ENCODE measurements around the gene TFIP11.
"Not testable (repeated sequence)": the region's sequence is repeated elsewhere in the genome, so short reads cannot be mapped to it uniquely, and the experiment has no call there.

TFIP11 gene

GRCh38 chr22:26542831-26543230, 30.6 kb upstream of the TFIP11 start:
- no peak for DNase-seq (ENCODE audit: extremely low read depth in 1 of 2, low read depth in 1 of 2)

DNA sequence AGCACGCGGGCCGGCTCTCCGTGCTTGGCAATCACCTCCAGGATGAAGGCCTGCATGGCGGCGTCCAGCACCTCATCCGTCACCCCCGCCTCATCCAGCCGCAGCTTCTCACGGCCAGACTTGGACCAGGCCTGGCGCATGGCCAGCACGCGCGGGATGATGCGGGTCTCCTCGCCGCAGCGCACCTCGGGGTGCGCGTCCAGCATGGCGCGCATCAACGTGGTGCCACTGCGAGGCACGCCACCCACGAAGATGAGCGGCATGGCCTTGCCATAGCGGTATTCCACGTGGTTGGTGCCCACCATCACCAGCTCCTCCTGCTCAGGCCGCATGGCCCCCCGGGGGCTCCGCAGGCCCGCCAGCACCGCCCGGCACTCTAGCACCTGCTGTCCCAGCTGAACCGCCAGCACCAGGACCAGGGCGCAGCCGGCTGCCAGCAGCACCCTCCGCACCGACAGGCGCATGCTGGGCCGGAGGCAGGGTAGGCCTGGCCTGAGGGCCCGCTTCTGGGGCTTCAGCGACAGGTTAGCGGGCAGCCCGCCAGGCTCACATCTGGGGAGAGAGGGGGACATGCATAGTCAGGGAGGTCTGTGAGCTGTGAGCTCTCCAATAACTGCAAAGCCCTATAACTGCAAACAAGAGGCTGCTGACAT, 29.0 kb upstream of the TFIP11 start:
- DNase-seq (ENCODE audit: extremely low read depth in 1 of 2, low read depth in 1 of 2), result no peak

- DNase-seq (ENCODE audit: extremely low read depth in 1 of 2, low read depth in 1 of 2), result no peak
Measured at GRCh38 chr22:26540119-26540518, 27.8 kb upstream of the TFIP11 start.

- no peak for DNase-seq (ENCODE audit: extremely low read depth in 1 of 2, low read depth in 1 of 2)
Measured at GRCh38 chr22:26536762-26537134, 24.5 kb upstream of the TFIP11 start.

DNA sequence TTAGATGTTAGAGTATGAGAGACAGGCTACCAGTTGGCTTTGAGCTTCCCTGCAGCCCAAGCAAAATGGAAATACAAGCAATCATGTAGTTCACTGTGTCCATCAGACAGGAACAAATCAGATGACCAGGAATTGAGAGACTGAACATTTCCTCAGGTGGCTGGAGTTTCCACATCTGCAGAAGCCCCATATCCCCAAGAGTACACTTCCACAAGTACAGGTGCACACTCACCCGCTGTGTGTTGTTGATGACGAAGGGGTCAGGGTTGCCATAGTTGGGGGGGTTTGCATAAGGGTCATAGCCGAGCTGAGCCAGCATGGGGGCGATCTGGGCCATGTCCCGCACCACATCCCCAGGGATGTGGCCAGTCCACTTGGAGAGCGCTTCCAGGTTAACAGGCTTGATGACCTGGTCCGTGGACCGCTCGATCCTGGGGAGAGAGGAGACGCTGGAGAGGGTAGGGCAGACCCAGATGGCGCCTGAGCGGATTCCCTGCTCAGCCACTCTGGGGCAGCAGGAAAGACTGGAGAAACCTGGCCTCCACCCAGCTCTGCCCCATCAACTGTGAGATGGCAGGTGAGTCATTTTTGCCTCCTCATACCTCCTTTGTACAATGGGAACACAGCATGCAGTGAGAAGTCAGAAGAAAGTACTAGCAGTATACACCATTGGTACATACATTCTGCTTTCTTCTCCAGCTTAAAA, 23.9 kb upstream of the TFIP11 start:
- DNase-seq (ENCODE audit: extremely low read depth in 1 of 2, low read depth in 1 of 2), result no peak

DNA sequence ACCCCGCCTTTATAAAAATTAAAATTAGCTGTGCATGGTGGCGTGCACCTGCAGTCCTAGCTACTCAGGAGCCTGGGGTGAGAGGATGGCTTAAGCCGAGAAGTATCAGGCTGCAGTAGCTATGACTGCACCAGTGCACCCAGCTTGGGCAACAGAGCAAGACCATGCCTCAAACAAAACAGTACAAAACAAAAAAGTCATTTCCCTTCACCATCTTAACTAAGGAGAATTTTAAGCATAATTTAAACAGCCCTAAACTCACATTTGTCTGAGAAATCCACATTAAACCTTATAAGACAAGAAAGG, 23.3 kb upstream of the TFIP11 start:
- DNase-seq (ENCODE audit: extremely low read depth in 1 of 2, low read depth in 1 of 2), result no peak

DNA sequence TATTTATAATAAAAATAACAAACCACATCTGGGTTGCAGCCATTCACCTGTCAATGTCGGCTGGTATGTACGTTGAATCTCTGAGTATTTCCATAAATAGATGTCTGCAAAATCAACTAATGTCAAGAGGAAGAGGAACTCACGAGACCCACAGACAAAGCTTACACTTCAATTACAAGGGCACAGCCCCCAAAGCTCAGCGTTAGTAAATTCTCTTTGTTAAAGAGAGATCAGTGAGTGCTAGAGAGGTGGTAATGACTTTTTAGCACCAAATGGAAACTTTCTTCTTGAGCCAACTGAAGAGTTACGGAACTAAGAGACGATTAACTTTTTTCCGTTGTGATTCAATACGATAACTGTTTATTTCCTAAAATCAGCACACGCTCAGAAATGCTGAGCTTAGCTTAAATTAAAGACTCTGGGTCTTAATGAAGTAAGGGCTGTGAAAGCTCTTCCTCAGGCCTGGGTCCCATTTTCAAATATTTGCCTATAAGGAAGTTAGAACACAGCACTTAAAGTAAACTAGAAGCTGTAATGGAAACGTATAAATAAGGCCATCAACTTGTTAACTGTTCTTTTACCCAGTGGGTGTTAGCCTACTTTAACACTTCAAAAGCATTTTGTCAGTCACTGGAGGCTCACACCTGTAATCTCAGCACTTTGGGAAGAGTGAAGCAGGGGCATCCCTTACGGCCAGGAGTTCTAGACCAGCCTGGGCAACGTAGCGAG, 22.8 kb upstream of the TFIP11 start:
- DNase-seq (ENCODE audit: extremely low read depth in 1 of 2, low read depth in 1 of 2), result no peak

- DNase-seq (ENCODE audit: extremely low read depth in 1 of 2, low read depth in 1 of 2), result no peak
Measured at GRCh38 chr22:26534171-26534855, 22.0 kb upstream of the TFIP11 start.

DNA sequence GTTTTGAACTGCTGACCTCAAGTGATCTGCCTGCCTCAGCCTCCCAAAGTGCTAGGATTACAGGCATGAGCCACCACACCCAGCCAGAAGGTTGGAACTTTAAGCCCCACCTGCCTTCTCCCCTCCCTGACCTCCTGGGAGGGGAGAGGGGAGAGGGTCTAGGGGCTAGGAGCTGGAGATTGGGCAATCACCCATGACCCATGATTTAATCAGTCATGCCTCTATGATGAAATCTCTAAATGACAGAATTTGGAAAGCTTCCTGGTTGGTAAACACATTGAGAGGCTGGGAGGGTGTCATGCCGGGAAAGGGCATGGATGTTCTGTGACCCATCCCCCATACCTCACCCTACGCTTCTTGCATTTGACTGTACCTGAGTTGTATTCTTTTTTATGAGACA, 17.1 kb upstream of the TFIP11 start:
- no peak for DNase-seq (ENCODE audit: extremely low read depth in 1 of 2, low read depth in 1 of 2)

- not testable (repeated sequence) for DNase-seq (ENCODE audit: extremely low read depth in 1 of 2, low read depth in 1 of 2)
Measured at GRCh38 chr22:26528518-26528917, 16.2 kb upstream of the TFIP11 start.

DNA sequence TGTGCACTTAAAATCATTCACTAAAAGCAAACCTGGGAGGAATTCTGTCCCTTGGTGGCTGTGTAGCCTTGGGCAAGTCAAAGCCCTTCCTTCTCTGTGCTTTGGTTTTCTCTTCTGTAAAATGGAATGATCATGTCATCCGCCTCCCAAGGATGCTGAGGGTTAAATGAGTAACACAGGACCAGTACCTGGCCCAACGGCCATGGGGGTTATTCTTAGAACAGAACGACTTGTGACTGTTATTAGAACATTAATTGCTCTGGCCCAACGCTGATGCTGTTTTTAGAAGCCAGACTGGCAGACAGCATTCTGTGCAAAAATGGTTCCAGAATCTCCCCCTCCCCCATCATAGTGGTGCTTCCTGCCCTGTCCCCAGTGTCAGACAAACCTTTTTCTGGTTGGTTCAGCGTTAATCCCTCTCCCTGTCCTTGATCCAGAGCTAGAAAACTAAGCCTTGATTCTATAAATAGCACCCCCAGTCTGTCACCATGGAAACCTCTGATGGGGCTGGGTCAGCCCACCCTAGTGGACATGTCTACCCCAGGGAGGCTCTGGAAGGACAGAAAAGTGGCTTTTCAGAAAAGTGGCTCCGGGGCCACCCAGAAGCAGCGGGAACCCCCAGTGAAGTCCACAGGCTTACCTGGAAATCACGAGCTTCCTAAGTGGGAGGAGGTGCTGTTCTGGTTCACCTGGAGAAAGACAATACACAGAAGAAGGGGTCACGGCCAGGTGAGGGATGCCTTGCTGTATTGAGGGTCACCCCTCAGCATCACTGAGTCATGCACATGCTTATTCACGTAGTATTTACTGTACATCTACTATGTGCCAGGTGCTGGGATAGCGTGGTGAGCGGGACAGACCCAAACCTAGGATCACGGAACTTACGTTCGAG, 15.5 kb upstream of the TFIP11 start:
- DNase-seq (ENCODE audit: extremely low read depth in 1 of 2, low read depth in 1 of 2), result no peak

DNA sequence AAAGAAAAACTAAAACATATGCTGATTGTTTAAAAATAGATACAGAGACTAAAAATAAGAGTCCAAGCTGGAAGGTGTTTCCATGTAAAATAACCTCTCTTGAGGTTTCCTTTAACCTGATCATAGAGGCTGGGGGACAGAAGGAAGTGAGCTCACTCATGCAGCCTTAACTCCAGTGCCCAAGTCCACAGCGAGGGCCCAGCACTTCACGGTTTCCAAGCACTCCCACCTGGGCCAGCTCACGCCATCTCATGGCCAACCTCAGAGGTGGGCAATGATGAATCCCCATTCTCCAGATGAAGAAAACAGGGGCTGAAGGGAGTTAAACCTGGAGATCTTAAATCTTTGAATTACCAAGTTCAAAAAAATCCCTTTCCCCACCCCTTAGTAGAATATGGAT, 14.9 kb upstream of the TFIP11 start:
- DNase-seq (ENCODE audit: extremely low read depth in 1 of 2, low read depth in 1 of 2), result no peak

GRCh38 chr22:26525946-26526564, 13.8 kb upstream of the TFIP11 start:
- DNase-seq (ENCODE audit: extremely low read depth in 1 of 2, low read depth in 1 of 2), result no peak

- DNase-seq (ENCODE audit: extremely low read depth in 1 of 2, low read depth in 1 of 2), result no peak
Measured at GRCh38 chr22:26524870-26525269, 12.6 kb upstream of the TFIP11 start.

DNA sequence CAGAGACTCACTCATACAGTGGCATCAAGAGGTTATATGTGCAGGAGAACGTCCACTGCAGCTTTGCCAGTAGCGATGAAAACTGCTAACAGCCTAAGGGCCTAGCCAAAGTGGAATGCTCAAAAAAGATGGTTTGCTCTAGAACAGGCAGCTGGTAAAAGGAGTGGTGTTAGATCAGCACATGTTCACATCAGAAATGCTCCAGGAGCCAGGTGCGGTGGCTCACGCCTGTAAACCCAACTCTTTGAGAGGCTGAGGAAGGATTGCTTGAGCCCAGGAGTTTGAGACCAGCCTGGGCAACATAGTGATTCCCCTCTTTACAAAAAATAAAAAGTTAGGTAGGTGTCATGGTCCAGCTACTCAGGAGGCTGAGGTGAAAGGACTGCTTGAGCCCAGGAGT, 10.3 kb upstream of the TFIP11 start:
- DNase-seq (ENCODE audit: extremely low read depth in 1 of 2, low read depth in 1 of 2), result no peak

GRCh38 chr22:26522012-26522411, 9.7 kb upstream of the TFIP11 start:
- DNase-seq (ENCODE audit: extremely low read depth in 1 of 2, low read depth in 1 of 2), result no peak

GRCh38 chr22:26517429-26517828, 5.2 kb upstream of the TFIP11 start:
- DNase-seq (ENCODE audit: extremely low read depth in 1 of 2, low read depth in 1 of 2), result no peak

GRCh38 chr22:26516503-26516902, 4.2 kb upstream of the TFIP11 start:
- DNase-seq (ENCODE audit: extremely low read depth in 1 of 2, low read depth in 1 of 2), result no peak

DNA sequence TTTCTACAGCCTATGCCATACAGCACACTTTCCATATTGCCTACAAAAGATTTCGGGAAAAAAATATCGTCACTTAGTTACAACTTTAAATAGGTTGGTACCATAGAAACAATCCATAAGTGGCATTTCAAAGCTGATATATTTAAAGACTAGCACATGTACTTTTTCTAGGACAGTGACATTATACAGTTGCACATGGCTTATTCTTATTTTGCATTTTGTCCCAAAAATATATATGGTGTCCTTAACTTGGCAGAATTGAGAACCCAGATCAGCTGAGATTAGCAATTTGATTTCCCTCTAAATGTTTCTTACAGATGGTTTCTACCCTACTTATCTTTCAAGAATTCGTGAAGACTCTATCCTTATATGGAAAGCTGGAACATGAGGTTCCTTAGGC, 3.7 kb upstream of the TFIP11 start:
- DNase-seq (ENCODE audit: extremely low read depth in 1 of 2, low read depth in 1 of 2), result no peak

GRCh38 chr22:26514419-26515161, 2.3 kb upstream of the TFIP11 start:
- no peak for DNase-seq (ENCODE audit: extremely low read depth in 1 of 2, low read depth in 1 of 2)

Data from stimulated activated CD8-positive, alpha-beta memory T cell treated with anti-CD3 and anti-CD28 coated beads, Interleukin-7, amount 100 ng/mL, for 48 hours (primary cell).